HG02678 (cell line): ENCODE data around the gene ABHD11.
"Not testable (repeated sequence)": the region's sequence is repeated elsewhere in the genome, so short reads cannot be mapped to it uniquely, and the experiment has no call there.

Source experiments
- ATAC-seq: cut with Tn5 transposase; IDR thresholded peaks from one replicate; pipeline ENCODE4 v1.9.1; 2021; ENCODE audit warnings: mild to moderate bottlenecking, moderate library complexity; ENCODE audit not compliant: unreplicated experiment

The ABHD11 gene

DNA sequence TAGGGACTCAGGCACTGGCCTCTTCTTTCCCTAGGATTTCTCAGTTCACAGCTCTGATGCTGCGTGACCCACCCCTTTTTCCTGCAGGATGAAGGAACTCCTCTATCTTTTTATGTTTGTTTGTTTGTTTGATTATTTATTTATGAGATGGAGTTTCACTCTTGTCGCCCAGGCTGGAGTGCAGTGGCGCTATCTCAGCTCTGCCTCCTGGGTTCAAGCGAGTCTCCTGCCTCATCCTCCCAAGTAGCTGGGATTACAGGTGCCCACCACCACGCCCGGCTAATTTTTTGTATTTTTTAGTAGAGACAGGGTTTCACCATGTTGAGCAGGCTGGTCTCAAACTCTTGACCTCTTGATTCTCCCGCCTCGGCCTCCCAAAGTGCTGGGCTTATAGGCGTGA lies 18.2 kb downstream of the ABHD11 start:
- ATAC-seq, result not testable (repeated sequence)

DNA sequence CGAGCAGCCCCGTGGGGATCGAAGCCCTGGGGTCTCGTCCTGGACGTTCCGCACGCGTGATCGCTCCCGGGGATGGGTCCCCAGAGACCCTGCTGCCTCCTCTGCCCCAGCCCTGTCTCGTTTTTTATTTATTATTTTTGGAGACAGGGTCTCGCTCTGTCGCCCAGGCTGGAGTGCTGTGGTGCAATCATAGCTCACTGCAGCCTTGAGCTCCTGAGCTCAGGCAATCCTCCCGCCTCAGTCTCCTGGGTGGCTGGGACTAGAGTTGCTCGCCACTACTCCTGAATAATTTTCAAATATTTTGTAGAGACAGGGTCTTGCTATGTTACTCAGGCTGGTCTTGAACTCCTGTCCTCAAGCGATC lies 18.8 kb downstream of the ABHD11 start:
- peak; percentile 14 for ATAC-seq

DNA sequence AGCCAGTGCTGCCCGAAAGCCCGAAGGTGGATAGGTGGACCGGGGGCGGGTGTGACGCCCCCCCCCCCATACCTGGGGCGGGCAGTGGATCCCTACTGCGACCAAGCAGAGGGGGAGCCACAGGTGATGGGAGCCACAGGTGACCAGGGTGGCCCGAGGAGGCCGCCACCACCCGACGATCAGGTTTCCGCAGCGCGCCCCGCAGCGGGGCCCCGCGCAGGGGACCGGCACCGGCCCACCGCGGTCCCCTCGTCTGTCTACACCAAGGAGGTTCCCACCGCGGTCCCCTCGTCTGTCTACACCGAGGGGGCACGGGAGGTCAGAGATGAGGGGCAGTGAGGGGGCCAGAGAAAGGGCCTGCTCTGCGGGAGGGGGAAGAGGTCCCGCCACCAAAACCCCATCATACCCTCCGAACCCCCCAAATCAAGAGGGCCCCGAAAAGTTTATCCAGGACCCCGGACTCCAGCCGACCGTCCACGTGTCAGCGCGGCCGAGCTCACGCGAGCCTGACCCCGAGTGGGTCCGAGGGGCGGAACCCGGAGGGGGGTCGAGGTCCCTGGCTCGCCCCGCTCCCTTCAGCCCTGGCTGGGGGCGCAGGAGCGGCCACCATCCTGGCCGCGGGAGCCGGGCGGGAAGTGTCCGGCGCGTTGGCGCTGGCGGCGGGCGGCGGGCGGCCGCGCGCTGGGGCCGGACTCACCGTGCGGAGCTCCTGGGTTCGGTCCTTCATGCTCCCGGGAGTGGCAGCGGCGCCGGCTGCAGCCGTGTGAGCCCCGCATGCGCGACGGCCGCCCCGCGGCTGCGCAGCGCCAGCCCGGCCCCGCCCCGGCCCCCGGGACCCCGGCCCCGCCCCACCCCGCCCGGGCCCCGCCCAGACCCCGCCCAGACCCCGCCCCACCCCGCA lies 19.4 kb downstream of the ABHD11 start, which contains the start of gene STX1A:
Gene STX1A (minus strand): TSS at position 765 of the 901 bp plus-strand sequence. CDS start 38 bp downstream, at position 727.
- peak; percentile 76 for ATAC-seq

DNA sequence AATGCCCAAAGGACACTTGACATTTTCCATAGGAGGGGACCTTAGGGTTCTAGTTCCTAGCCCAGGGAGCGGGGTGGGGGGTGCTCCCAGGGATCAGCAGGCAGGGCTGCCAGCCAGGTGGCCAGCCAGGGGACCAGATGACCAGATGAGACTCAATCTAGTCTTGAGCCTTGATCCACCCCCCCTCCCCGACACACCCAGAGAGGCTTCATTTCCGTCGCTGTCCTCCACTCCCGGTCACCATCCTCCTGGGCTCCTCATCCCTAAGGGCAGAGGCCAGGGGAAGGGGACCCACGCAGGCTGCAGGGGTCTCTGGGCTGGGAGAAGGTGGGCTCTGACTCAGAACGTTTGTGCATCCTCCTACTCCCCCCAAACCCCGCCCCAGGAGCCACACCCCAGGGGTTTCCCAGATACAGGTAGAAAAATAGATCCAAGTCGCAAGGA lies 20.1 kb downstream of the ABHD11 start:
- no peak for ATAC-seq

DNA sequence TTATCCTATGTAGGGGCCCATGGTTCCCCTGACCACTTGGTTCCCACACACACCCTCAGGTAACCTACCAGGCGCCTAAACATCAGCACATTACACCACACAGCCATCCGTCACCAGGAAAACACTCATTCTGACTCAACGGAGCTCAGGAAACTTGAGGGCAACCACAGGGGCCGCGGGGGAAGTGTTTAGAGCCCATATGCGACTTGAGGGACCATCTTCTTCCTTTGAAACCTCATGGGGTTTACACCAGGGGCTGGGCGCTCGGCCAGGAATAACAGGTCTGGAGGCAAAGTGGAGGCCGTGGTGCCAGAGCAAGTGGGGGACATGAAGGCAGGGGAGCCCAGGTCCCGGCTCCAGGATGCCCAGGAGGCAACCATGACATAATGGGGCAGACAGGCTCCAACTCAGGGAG lies 20.6 kb downstream of the ABHD11 start:
- ATAC-seq, result no peak

DNA sequence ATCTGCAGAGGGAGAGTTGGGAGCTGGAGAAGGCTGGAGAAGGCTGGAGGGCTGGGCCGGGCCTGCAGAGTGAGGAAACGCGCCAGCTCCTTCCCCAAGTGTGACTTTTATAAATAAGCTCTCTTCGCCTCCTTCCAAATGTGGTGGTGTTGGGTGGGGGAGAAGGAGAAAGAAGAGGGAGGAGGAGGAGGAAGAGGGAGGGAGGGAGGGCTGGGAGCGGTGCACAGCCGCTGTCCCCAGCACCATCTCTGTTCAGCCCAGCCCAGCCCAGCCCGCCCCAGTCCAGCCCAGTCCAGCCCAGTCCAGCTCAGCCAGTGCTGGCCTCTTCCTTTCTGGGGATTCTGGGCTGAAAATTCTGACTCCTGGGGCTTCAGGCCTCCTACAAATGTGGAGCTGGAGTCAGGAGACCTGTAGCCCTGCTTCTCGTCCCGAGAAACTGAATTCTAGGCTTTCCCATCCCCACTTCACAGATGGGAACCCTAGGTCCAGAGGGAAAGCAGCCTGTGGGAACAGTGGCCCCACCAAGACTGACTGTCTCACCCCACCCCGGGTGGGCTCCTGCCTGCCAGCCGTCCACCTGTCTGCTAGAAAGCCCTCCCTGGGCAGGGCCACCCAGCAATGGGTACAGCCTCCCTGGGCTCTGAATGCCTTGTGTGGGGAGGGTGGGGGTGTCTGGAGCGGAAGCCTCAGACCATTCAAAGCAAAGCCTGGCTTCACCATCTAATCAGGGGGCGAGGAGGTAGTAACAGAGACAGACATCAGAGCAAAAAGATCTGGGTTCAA lies 21.4 kb downstream of the ABHD11 start:
- ATAC-seq, result no peak

DNA sequence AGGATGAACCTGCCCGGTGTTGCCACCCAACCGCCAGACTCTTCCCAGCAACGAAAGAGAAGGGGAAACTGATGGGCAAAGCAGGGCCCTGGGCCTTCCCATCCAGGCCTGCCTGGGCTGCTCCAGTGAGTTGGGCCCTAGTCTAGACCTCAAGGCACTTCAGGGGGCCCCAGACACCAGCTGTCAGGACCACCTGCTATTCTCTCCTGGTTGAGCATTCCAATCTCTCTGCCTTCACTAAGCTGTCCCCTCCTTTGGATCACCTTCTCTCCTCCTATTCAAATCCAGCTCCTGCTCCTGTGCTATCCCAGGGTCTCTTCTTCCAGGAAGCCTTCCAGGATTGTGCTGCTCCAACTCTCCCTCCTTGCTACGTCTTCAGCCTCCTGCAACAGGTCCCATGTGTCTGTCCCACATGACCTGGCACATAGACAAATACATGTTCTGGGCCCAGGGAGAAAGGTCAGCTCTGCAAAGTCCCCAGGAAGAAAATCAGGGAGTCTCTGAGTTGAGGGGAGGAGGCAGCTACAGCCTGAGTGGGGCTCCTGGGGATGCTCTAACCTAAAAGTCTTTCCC lies 22.2 kb downstream of the ABHD11 start:
- no peak for ATAC-seq

DNA sequence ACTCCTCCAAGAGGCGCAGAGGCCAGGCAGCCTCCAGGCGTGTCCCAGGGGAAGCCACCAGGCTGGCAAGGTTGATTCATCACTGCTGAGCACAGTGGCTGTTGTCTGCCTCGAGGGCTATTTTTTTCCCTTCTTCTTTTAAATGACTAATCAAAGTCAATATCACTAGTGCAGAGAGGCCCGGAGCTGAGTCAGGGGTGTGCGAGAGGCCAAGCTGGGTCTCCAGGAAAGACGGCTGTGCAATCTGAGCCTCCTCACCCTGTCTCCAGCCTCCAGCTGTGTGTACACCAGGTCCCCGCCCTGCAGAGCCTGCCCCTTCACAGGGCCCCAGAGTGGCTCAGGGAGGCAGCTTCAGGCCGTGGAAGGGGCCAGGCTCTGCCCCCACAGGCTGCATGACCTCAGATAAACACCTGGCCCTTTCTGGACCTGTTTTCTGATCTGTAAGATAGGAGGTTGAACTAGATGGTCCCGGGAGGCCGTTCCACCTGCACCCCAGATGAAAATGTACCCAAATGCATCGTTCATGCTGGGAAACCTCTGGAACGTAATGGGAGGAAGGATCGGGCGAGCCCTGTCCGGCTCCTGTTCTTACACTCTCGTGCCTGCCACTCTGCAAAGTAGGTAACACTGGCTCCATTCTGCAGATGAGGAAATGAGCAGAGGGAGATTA lies 22.8 kb downstream of the ABHD11 start:
- no peak for ATAC-seq

DNA sequence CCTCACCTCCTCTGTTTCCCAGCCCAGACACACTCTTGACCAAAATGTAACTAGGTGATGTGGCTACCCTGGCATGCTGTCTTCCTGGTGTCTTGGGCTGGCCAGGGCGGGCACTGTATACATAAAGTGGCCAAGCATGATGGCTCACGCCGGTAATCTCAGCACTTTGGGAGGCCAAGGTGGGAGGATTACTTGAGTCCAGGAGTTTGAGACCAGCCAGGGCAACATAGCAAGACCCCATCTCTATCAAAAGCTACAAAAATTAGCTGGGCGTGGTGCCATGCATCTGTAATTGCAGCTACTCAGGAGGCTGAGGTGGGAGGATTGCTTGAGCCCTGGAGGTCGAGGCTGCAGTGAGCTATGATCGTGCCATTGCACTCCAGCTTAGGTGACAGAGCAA lies 25.3 kb downstream of the ABHD11 start:
- not testable (repeated sequence) for ATAC-seq

DNA sequence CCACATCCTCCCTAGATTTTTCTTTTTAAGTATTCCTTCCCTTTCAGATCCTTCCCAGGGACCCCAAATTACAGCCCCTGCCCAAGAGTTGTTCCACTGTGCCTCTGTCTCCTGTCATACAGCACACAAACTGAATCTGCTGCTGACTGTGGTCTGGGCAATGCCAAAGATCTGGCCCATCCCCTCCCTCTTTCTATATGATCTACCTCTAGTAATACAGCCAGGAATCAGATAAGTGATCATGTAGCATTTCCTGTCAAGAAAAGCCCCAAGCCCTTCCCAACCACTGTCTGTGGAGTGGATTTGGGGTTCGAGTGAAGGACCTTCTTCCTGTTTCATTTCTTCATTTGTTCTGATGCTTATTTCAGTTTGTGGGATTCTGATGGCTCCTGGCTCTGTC lies 25.8 kb downstream of the ABHD11 start:
- ATAC-seq, result no peak

DNA sequence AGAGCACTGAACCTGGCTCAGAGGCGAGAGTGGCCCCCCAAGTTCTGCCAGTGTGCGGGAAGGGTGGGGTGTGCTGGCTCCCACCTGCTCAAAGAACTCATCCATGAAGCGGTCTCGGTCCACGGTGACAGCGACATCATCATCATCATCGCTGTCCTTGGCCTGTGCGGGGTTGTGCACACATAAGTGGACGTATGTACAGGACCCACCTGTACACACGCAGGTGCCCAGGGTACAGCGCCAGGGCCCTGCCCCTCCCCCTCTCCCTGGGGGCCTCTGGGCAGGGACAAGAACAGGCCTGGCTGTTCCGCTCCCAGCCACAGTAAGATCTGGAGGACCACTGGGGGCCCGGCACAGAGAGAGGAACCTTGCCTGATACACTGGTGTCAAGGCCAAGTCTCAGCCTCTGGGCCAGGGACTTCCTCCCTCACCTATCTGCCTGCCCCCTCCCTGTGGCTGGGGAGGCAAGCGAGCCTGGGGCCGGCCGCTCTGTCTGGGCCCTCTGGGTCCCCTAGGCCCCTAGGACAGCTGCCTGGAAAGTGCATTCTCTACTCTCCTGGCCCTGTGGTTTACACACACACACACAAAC lies 29.5 kb downstream of the ABHD11 start:
- ATAC-seq, result no peak

DNA sequence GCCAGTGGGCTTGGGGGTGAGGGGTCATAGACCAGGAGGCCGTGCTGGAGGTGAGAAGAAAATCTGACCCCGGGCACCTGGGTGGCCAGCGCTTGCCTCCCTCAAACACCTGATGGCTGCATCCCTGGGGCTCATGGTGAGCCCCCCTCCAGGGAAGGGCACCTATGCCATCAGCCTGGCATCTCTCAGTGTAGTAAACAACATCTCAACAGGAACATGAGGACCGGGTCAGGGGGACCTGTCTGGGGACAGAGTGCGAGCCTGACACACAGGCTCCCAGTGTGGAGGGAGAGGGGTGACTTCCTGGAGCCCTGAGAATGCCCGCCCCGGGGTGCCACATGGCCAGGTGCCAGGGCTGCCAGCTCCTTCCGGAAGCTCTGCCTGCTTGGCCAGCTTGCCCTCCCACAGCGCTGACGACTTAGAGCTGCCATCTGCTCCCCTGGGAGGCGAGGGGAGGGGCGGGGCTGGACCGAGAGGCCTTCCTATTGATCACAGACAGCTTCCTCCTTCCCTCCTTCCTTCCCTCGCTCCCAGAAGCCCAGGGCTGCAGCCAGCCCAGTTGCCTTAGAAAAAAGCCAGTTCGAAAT lies 31.5 kb downstream of the ABHD11 start:
- no peak for ATAC-seq

DNA sequence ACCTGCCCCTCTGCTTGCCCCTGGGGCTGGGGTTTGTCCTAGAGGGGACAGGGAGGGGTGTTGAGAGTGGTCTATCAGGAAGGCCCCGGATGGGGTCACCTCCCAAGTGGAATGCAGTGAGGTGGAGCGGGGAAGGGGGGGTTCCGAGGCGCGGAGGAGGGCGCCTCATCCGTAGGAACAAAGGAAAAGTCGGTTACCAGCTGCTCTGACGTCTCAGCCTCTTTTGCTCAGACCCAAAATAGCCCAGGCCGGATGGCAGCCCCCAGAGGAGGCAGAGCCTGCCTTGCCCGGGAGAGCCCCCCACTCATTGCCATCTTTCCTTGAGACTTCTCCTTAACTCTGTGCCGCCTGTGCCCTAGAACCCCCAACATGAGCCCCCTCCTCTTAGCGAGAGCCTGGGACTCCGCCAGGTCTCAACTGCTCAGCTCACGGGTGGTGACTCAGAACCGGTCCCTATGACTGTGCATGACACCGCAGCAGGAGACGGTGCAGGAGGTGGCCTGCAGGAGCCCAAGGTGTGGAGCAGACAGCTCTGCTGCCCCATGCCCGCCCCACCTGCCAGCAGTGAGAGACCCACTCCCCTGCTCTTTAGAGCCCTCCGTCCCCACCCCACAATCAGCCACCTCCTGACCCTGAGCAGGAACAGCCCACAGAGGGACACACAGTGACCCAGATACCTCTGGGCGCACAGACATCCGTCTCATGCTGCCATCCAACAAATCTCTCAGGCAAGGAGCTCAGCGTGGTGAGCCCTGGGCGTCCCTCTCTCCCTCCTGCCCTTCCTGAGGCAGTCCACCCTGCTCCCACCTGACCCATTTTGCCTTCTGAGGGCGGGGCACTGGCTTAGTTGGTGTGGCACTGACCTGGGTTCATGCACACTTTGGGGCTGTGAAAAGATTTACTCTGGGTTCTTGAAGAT lies 32.2 kb downstream of the ABHD11 start:
- no peak for ATAC-seq

DNA sequence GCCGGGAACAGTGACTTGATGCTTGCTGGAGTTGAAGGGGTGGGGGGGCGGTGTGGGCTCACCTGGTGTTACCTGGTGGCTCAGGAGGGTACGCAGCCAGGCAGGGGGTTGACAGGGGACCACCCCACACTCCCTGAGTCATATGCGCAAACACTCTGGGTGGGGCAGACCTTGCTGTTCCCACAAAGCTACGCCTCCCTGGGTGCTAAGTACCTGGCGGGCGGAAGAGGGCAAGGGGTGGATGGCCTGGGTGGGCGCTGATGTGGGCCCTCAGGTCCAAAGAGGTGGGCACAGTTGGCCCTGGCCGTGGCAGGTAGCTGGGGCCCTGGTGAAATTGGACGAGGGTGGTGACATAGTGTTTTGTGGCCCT lies 33.1 kb downstream of the ABHD11 start:
- ATAC-seq, result no peak

DNA sequence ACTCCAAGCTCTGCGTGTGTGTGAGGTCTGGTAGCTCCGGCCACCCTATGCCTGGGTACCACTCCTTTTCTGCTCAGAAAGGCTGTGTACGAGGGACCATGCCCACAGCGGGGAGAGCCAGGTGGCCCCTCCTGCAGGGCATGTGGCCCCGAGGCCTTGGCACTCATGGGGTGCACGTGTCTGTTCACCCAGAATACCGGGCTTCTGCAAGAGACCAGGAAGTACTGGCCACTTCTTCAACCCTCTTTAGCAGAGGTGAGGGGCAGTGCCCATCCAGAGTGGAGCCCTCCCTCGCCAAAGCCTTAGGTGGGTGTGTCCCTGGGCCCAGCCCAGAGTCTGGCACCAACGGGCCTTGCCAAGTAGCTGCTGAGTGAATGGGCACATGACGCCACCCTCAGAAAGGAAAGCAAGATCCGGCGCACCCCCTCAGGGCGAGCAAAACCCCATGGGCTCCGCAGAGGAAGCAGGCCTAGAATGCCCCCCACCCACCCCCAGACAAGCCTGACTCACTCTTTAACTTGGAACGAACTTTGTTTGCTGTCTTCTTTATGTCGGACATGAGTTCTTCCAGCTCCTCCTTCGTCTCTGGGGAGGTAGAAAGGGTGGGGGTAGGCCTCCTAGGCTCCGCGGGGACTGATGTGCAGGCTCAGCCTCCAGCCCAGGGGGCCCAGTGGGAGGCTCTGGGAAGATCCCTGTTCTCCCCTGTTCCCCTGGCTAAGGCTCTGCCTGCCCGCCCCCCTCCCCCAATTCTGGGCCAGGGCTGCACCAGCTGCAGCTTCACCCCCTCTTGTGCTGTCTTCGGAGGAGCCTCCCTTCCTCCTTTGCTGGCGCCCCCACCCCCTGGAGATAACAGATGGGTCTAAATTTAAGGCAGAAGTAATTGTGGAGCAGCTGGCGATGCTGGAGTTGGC lies 33.7 kb downstream of the ABHD11 start:
- no peak for ATAC-seq

DNA sequence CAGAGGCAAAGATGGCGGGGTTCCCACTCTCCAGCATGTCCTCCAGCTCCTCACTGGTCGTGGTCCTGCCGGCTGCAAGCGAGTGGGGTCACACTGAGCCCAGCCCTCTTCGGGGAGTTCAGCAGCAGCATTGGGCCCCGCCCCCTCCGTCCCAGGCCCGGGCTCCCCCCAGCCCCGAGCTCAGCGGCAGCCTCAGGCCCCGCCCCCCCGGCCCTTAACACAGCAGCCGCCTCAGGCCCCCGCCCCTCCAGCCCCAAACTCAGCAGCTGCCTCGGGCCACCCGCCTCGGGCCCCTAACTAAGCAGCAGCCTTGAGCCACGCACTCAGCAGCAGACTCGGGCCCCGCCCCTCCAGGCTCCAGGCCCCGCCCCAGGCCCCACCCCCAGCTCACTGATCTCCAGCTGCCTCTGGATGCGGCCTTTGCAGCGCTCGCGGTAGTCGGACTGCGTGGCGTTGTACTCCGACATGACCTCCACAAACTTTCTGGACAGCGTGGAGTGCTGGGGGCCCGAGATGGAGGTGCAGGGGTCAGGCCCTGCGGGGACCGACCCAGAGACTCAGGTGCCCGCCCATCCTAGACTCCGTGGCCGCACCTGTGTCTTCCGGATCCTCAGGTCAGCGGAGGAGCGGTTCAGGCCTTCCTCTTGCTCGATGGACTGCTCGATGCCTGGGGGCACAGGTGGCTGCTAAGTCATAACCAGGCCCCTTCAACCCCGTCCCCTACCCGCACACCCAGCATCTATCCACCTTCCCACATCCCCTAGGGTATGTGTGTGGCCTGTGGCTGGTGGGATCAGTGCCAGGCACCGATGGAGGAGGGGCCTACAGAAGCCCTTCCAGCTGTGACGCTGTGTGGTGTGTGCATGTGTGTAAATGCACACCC lies 34.6 kb downstream of the ABHD11 start:
- no peak for ATAC-seq

DNA sequence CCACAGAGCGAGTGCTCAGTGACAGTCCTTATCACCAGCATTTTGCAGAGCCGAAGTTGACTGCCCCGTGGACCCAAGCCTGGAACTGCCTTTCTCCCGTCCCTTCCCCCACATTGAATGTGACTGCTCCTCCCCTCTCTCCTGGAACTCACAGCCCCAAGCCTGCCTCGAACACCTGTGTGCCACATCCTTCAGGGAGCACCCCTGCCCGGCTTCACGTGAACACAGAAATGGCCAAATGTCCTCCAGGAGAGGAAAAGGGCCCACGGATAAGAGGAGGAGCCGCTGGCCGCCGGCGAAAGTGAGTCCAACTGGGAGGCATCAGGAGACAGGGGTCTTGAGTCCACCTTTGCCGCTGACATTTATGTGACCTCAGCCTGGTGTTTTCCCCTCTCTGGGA lies 35.4 kb downstream of the ABHD11 start:
- ATAC-seq, result no peak
